Retinal pigment epithelial cell (primary cell): Measurements from ENCODE around the gene HLCS.

Source experiments
- DNase-seq: peaks from one replicate; pipeline ENCODE4 v3.0.0-alpha.2; 2010; ENCODE audit warnings: low read depth
- H3K4me3 ChIP-seq: 2 replicates; pipeline ENCODE4 v1.5.1; 2011; ENCODE audit warnings: mild to moderate bottlenecking, low read length, control low read depth, moderate library complexity
- TF ChIP-seq, protein P1 (sequence below): conservative IDR thresholded peaks from 2 replicates; pipeline ENCODE4 v1.5.1; 2011; ENCODE audit warnings: low read depth, low read length, control low read depth, inconsistent platforms

The HLCS gene

GRCh38 chr21:36733857-36734256, 232.6 kb downstream of the HLCS start:
- TF ChIP-seq, protein P1, sequence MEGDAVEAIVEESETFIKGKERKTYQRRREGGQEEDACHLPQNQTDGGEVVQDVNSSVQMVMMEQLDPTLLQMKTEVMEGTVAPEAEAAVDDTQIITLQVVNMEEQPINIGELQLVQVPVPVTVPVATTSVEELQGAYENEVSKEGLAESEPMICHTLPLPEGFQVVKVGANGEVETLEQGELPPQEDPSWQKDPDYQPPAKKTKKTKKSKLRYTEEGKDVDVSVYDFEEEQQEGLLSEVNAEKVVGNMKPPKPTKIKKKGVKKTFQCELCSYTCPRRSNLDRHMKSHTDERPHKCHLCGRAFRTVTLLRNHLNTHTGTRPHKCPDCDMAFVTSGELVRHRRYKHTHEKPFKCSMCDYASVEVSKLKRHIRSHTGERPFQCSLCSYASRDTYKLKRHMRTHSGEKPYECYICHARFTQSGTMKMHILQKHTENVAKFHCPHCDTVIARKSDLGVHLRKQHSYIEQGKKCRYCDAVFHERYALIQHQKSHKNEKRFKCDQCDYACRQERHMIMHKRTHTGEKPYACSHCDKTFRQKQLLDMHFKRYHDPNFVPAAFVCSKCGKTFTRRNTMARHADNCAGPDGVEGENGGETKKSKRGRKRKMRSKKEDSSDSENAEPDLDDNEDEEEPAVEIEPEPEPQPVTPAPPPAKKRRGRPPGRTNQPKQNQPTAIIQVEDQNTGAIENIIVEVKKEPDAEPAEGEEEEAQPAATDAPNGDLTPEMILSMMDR = no peak
- no peak overlapping the region for H3K4me3 ChIP-seq
- no peak for DNase-seq

- no peak for DNase-seq
- TF ChIP-seq, protein P1 = no peak
- no peak overlapping the region for H3K4me3 ChIP-seq
Observed at GRCh38 chr21:36732761-36733160, 233.7 kb downstream of the HLCS start.

DNA sequence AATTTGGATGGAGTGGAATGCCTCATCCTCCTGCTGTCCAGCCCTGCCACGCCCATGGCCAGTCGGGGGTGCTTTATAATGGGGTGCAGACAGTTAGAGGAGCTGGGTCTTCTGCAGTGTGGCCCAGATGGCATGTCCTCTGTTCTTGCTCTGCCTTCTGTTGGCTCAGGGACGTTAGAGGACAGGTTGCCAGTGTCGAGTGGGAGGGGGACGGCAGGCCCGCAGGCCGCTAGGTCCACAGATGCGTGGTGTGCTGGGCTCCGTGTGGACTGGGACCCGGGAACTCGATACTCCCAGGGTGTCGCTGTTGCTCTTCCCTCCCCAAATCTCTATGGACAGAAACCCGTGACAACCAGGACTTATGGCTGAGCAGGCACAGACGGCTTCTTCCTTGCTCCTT, 234.3 kb downstream of the HLCS start:
- DNase-seq = no peak
- TF ChIP-seq, protein P1 = no peak
- no peak overlapping the region for H3K4me3 ChIP-seq

DNA sequence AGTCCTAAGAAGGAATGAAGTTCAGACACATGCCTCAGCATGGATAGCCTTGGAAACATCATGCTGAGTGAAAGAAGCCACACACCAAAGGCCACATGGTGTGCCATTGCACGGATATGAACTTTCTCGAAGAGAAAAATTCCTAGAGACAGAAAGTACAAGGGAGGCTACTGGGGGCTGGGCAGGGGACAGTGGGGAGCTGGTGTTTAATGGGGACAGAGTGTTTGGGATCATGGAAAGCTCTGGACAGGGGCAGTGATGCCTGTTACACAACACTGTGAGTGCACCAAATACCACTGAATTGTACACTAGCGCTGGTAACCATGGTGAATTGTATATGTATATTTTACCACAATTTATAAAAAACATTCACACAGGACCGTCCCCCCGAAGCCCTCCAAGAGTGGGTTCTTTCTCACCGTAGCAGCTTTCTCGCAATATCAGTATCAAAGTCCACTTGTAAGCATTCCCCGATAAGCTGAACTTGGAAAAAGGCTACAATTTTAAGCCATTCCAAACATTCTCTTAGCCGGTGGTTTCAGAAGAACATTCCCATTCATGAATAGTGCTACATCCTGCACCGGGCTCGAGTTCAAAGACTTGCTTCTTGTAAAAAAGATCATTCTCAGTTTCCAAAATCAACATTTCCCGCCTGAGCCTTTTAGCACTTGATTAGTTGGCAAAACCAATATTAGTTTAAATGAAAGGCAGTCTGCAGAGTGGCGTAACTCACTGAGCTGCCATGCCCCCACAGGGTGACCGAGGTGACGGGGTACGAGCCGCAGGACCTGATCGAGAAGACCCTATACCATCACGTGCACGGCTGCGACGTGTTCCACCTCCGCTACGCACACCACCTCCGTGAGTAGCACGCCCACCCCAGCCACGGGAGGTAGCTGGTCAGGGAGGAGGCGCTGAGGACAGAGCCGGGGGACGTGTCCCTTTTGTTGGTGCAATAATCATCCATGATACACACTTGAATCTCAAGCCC, 235.9 kb downstream of the HLCS start:
- H3K4me3 ChIP-seq = no peak overlapping the region
- DNase-seq = no peak
- TF ChIP-seq, protein P1 = no peak

GRCh38 chr21:36729310-36729970, 237.0 kb downstream of the HLCS start:
- TF ChIP-seq, protein P1 = no peak
- DNase-seq = no peak
- no peak overlapping the region for H3K4me3 ChIP-seq

GRCh38 chr21:36728371-36729111, 237.9 kb downstream of the HLCS start:
- DNase-seq = no peak
- TF ChIP-seq, protein P1 = no peak
- no peak overlapping the region for H3K4me3 ChIP-seq
